LNCaP clone FGC (cell line): Measurements from ENCODE around the gene FBLN2.

Experiments used
- DNase-seq: peaks from one replicate; pipeline ENCODE4 v3.0.0-alpha.2; 2011; ENCODE audit warnings: low read depth
- H3K4me3 ChIP-seq: 2 replicates; pipeline ENCODE4 v1.5.1; 2011; ENCODE audit warnings: mild to moderate bottlenecking, low read depth, low read length, control low read depth
- TF ChIP-seq, protein P1 (sequence below): IDR thresholded peaks from 2 replicates; pipeline ENCODE4 v1.5.1; 2012; ENCODE audit warnings: mild to moderate bottlenecking; ENCODE audit not compliant: control insufficient read depth, insufficient read depth; ENCODE audit errors: extremely low read depth

The FBLN2 gene

DNA sequence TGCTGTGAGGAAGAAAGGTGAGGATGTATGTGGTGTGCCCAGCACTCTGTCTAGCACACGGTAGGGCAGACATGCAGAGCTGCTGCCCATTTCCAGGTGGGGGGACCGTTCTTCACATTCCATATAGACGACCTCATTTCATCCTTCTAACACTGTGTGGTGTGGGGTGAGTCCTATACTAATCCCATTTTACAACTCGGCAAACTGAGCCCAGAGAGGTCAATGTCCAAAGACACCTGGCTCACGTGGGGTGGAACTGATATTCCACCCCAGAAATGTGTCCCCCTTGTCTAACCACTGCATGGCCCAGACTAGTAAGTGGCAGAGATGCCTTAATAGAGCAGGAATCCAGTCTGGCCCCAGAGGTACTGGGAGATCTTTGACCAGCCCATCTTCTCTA, 119.2 kb downstream of the FBLN2 start:
- TF ChIP-seq, protein P1, sequence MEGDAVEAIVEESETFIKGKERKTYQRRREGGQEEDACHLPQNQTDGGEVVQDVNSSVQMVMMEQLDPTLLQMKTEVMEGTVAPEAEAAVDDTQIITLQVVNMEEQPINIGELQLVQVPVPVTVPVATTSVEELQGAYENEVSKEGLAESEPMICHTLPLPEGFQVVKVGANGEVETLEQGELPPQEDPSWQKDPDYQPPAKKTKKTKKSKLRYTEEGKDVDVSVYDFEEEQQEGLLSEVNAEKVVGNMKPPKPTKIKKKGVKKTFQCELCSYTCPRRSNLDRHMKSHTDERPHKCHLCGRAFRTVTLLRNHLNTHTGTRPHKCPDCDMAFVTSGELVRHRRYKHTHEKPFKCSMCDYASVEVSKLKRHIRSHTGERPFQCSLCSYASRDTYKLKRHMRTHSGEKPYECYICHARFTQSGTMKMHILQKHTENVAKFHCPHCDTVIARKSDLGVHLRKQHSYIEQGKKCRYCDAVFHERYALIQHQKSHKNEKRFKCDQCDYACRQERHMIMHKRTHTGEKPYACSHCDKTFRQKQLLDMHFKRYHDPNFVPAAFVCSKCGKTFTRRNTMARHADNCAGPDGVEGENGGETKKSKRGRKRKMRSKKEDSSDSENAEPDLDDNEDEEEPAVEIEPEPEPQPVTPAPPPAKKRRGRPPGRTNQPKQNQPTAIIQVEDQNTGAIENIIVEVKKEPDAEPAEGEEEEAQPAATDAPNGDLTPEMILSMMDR: no peak
- no peak overlapping the region for H3K4me3 ChIP-seq
- DNase-seq: no peak

GRCh38 chr3:13669457-13669856, 120.5 kb downstream of the FBLN2 start:
- no peak for DNase-seq
- H3K4me3 ChIP-seq: no peak overlapping the region
- TF ChIP-seq, protein P1: no peak

- no peak overlapping the region for H3K4me3 ChIP-seq
- TF ChIP-seq, protein P1: no peak
- DNase-seq: no peak
Measured at GRCh38 chr3:13670292-13670691, 121.4 kb downstream of the FBLN2 start.

DNA sequence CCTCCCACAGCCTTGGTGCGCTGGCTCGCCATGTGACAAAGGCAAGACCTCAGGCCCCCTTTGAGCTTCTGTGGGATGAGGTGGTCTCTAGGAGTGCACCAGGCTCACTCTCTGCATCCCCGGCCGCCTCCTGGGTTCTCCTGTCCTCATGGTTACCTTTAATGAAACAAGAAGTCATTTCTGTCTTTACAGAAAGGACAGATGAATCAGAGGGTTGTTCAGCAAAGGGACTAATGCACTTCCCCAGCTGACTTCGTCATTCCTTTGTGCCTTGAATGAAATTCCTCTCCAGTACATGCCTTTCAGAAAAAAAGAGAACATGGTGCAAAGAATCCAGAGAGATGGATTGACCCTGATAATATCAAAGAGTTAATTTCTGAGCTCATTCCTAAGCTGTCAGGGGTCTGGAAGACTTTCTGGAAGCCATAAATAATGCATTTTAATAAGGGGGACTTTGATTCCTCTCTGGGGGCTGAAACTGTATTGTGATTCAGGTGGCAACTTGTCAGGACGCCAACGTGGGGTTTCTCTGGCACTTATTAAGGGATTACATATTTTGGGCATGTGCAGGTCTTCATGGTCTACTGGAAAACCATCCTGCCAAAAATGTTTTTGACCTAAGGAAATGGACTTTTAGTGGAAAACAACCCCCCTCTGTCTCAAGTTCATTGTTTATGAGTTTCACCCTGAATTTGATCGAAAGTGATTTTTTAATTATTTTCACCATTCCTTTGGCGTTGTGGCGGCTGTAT, 122.7 kb downstream of the FBLN2 start:
- DNase-seq: no peak
- H3K4me3 ChIP-seq: no peak overlapping the region
- TF ChIP-seq, protein P1: no peak

DNA sequence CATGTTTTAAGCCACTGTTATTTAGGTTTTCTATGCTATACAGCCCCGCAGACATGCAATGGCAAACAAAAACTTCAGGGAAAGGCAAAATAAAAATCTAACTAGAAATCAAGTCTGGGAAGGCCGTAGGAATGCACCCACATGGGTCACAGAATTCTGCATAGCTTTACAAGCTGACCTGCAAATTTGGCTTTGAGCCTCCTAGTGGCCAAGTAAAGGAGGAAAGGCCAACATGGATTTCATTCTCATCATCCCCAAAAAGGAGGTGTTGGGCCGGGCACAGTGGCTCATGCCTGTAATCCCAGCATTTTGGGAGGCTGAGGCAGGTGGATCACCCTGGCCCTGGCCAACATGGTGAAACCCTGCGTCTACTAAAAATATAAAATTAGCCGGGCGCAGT, 124.3 kb downstream of the FBLN2 start:
- DNase-seq: no peak
- H3K4me3 ChIP-seq: no peak overlapping the region
- TF ChIP-seq, protein P1: peak; percentile 28

- TF ChIP-seq, protein P1: no peak
- no peak overlapping the region for H3K4me3 ChIP-seq
- no peak for DNase-seq
Measured at GRCh38 chr3:13674538-13675185, 125.7 kb downstream of the FBLN2 start.
